NOMO-1 treated with dmso at 0.1 percent for 144 hours (cell line): ENCODE data around the gene ERF.

Experiments used
- DNase-seq: peaks from one replicate; lab custom pipeline; 2025; ENCODE audit not compliant: unreplicated experiment; lab: John Stamatoyannopoulos, UW

Gene ERF

DNA sequence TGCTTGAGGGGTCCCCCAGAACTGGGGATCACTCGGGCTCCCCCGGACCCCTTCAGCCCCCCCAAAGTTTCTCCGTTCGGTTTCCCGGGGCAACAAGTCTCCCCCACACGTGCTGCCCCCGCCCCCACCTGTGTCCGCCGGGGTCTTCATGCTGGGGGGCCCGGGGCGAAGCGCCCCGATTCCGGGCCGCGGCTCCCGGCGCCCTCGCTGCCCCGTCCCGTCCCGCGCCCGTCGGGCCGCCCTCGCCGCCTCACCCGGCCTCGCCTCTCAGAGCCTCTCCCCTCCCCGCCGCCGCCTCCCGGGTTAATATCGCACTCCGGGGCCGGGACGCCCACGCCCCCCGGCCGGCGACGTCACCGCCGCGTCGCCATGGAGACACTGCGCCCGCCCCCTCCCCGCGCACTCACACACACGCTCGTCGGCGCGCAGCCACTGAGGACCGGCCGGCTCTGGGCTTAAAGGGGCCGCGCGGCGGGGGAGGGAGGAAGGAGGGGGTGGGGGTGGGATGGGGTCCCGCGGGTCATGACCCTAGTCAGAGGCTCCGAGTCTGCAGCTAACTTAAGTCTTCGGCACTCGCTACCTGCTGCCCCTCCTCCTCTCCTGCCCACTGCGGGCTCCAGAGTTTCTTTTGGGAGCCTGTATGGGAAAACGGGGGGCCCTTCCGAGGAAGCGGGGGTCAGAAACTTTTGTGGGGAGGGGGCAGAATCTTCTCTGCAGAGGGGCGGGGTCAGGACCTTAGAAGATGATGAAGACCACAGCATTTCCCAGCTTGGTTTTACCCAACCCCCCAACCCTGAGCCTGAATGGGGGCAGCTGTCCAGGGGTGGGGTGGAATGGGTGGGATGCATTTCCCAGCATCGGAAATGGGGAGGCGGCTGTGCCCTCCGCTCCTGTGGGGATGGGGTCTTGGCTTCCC lies at the start of gene ERF:
ERF (minus strand) TSS at position 279 of the 916 bp plus-strand sequence; CDS start at position 150, 129 bp downstream.
- peak; percentile 85 for DNase-seq

DNA sequence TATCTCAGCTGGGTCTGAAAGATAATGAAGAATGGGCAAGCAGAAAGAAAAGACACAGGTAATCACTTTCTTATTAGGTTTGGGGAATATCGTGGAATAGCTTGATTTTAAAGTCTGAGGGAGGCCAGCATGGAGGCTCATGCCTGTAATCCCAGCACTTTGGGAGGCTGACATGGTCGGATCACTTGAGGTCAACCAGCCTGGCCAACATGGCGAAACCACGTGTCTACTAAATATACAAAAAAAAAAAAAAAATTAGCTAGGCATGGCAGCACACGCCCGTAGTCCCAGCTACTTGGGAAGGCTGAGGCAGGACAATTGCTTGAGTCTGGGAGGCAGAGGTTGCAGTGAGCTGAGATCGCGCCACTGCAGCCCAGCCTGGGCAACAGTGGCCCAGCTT lies 48.9 kb upstream of the ERF start:
- DNase-seq, result no peak

DNA sequence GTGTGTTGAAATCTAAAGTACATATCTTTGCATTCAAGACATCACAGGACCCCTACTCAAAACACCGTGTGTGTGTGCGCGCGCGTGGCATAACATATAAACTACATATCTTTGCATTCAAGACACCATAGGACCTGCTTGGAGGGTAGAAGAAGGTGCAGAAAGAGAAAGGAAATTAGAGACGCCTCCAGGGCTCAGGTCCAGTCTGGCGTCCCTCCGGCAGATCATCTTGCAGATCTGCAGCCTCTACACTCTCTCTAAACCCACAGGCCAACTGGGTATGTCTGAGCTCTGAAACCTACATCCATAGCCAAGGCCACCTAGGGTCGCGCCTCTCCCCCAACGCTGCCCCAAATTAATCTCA lies 48.2 kb upstream of the ERF start:
- DNase-seq, result no peak

DNA sequence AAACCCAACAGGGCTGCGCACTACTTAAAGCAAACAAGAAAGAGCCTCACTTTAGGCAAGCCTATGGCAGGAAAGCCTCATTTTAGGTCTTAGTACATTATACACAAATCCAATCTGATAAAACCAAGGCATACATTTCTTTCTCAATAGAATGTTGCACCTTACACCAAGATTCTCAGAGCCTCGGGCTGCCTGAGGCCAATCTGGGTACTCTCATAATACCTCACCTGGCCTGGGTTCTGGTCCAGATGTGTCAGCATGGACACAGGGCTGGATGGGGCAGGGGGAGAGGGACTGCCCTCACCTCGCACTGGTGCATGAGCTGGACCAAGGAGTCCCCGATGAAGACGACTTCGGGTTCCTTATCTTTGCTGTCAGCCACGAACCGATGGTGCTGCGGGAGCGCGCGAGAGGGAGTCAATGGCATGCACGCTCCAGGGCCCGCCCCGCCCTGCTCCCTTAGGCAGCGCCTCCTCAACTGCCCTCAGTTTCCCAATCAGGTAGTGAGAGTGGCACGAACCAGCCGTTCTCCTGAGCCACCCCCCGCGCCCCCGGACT lies 46.8 kb upstream of the ERF start, which contains the start of gene PRR19:
PRR19 (plus strand) TSS at position 487 of the 558 bp plus-strand sequence. CDS start 7,453 bp downstream, outside the sequence.
- no peak for DNase-seq

DNA sequence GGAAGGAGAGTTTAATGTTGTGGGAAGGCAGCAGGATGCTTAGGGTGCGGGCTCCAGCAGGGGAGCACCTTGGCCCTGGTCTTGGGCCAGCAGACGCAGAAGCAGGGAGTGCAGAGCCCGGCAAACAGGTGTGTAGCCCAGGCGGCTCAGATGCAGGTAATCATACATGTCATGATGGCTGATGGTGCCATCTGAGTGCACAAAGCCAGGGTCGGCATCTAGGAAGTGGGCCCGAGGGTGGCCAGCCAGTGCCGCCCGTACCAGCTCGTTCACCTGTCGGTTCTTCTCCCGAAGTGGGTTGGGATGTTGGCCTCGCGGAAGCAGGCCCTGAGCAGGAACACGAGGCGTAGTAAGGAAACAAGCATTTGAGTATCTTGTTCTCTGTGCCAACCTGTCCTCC lies 42.1 kb upstream of the ERF start:
- DNase-seq, result no peak

DNA sequence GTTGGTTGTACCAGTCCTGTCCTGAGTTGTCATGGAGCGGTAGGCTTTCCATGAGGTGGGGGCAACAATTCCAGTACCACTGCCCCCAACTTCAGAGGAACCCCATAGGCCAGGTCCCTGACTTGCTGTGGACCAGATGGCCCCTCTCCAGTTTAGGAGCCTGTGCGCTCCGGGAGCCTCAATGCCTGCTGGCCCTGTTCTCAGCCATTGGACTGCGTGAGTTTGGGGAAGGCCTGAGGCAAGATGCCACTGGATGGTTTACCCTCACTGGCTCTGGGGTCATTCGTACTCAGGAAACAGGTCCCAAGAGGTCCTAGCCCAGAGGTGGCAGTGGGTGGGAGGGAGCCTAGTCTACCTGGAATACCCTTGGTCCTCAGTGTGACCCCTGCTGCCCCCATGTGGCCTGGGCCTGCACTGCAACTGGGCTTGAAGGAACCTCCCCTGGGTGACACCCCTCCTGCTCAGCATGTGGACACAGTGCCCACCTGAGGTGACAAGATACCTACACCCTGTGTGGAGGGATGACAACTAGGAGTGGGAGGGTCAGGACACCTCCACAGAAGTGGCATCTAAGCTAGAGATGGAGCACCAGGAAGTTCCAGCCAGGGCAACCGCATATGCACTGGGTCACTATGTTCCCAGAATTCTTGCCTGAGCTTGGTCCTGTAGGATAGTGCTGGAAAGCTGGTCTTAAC lies 41.0 kb upstream of the ERF start:
- DNase-seq, result no peak

DNA sequence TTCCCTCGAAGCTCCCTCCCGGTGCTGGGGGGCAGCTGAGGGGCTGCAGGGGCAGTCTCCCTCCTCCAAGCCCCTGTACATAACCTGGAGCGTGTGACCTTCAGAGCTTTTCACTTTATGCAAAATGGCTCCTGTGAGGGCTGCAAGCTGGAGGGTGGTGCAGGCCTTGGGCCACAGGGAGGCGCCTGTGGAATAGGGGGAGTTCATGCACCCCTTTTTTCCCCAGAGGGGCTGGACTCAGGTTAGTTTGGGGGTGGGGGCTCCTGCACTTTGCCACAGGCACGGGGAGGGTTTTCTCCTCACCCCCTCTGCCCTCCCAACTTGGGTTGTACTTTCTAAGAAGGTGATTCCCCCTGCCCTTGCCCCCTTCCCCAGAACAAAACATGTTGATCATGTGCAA lies 40.4 kb upstream of the ERF start:
- DNase-seq, result no peak

DNA sequence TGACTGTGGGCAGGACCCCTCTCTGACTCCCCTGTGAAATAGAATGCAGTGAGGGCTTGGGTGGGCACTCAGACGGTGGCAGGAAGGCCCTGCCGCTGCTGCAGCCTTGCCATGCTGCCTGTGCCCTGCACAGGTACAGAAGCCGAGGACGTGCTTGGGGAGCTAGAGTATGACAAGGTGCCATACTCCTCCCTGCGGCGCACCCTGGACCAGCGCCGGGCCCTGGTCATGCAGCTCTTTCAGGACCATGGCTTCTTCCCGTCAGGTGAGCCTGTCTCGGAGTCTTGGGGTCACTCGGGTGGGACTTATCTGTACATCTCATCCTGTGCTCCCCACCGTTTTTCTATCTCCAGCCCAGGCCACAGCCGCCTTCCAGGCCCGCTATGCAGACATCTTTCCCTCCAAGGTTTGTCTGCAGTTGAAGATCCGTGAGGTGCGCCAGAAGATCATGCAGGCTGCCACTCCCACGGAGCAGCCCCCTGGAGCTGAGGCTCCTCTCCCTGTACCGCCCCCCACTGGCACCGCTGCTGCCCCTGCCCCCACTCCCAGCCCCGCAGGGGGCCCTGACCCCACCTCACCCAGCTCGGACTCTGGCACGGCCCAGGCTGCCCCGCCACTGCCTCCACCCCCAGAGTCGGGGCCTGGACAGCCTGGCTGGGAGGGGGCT lies 39.7 kb upstream of the ERF start:
- no peak for DNase-seq

DNA sequence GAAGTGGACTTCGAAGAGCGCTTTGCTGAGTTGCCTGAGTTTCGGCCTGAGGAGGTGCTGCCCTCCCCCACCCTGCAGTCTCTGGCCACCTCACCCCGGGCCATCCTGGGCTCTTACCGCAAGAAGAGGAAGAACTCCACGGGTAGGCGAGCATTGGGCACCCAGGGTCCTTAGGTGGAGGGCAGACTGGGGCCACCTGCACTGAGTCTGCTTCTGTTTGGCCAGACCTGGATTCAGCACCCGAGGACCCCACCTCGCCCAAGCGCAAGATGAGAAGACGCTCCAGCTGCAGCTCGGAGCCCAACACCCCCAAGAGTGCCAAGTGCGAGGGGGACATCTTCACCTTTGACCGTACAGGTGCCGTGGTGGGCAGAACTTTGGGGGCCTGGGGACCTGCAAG lies 39.0 kb upstream of the ERF start:
- DNase-seq, result no peak

DNA sequence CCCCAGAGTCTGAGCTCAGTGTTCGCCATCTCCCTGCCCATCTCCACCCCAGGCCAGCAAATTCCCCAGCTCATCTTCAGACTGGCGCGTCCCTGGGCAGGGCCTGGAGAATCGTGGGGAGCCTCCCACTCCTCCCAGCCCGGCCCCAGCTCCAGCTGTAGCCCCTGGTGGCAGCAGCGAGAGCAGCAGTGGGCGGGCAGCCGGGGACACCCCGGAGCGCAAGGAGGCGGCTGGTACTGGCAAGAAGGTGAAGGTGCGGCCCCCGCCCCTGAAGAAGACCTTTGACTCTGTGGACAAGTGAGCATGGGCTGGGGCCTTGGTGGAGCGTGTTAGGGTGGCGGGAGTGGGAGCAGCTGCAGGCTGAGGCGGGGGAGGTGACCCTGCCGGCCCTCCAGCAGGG lies 38.6 kb upstream of the ERF start:
- no peak for DNase-seq

DNA sequence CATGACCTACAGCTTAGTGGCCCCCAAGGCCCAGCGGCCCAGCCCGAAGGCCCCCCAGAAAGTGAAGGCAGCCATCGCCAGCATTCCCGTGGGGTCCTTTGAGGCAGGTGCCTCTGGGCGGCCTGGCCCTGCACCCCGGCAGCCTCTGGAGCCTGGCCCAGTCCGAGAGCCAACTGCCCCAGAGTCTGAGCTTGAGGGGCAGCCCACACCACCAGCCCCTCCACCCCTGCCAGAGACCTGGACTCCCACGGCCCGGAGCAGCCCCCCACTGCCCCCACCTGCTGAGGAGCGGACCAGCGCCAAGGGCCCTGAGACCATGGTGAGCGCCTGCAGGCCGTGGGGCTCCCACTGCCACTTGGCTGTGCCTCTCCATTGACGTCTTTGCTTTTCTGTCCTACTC lies 38.0 kb upstream of the ERF start:
- no peak for DNase-seq

DNA sequence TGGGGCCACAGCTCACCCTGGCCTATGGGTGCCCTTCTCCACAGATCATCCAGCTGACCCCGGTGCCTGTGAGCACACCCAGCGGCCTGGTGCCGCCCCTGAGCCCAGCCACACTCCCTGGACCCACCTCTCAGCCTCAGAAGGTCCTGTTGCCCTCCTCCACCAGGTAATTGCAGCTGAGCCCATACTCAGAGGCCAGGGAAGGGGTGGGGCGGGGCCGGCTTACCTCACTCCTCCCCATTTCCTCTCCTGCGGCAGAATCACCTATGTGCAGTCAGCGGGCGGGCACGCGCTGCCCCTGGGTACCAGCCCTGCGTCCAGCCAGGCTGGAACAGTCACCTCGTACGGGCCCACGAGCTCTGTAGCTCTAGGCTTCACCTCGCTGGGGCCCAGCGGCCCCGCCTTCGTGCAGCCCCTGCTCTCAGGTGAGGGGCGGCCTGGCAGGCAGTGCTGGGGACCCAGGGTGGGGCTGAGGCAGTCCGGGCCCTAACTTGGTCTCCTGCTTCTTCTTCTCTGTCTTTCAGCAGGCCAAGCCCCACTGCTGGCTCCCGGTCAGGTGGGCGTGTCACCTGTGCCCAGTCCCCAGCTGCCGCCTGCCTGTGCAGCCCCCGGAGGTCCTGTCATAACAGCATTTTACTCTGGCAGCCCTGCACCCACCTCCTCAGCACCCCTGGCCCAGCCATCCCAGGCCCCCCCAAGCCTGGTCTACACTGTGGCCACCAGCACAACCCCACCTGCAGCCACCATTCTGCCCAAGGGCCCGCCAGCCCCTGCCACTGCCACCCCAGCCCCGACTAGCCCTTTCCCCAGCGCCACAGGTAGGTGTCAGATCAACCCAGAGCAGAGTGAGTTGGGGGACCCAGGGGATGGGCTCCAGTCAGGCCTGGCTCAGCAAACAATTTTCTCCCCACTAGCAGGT lies 37.4 kb upstream of the ERF start:
- DNase-seq, result no peak

DNA sequence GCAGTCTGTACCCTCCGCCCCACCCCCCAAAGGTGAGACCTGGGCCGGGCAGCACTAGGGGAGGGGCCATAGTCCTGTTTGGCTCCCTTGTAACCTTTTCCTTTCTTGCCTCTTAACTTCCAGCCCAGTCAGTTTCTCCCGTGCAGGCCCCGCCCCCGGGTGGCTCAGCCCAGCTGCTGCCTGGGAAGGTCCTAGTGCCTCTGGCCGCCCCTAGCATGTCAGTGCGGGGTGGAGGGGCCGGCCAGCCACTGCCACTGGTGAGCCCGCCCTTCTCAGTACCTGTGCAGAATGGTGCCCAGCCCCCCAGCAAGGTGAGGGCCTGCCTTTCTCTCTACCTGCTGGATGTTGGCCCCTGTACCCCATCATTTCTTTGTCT lies 36.5 kb upstream of the ERF start:
- no peak for DNase-seq

DNA sequence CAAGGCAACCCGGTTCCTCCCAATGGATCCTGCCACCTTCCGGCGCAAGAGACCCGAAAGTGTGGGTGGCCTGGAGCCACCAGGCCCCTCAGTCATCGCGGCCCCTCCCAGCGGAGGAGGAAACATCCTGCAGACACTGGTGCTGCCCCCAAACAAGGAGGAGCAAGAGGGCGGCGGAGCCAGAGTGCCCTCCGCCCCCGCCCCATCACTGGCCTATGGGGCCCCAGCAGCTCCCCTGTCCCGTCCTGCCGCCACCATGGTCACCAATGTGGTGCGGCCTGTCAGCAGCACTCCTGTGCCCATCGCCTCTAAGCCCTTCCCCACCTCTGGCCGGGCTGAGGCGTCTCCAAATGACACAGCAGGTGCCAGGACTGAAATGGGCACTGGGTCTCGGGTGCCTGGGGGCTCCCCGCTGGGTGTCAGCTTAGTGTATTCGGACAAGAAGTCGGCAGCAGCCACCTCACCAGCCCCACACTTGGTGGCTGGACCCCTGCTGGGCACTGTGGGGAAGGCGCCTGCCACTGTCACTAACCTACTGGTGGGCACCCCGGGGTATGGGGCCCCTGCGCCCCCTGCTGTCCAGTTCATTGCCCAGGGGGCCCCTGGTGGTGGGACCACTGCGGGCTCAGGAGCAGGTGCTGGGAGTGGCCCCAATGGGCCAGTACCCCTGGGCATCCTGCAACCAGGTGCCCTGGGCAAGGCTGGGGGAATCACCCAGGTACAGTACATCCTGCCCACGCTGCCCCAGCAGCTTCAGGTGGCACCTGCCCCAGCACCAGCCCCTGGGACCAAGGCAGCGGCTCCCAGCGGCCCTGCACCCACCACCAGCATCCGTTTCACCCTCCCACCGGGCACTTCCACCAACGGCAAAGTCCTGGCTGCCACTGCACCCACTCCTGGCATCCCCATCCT lies 35.9 kb upstream of the ERF start:
- DNase-seq, result no peak

DNA sequence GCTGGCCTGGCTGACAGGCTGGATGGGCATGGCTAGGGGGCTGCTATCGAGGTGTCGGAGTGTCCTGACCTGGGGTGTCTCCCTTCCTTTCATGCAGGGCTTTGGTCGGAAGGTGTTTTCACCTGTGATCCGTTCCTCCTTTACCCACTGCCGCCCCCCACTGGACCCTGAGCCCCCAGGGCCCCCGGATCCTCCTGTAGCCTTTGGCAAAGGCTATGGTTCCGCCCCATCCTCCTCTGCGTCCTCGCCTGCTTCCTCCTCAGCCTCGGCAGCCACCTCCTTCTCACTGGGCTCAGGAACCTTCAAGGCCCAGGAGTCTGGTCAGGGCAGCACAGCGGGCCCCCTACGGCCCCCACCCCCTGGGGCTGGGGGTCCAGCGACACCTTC lies 35.2 kb upstream of the ERF start:
- no peak for DNase-seq

DNA sequence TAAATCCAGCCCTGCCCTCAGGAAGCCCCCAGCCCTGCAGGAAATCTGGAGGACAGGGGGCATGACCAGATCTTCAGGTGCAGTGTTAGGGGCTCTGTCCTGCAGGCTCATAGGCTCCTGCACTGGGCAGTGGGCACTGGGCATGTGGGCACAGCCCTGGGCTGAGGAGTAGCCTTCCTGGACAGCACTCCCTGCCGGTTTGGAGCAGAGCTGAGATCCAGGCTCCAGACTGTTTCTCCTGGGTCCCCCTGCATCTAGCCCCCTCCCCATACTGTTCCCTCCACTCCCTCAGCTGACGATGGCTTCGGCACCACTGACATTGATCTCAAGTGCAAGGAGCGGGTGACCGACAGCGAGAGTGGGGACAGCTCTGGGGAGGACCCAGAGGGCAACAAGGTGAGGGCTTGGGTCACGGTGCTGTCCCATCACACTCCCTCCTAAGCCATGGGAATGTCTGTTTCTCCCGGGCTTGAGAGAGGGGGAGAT lies 34.7 kb upstream of the ERF start:
- DNase-seq, result no peak

DNA sequence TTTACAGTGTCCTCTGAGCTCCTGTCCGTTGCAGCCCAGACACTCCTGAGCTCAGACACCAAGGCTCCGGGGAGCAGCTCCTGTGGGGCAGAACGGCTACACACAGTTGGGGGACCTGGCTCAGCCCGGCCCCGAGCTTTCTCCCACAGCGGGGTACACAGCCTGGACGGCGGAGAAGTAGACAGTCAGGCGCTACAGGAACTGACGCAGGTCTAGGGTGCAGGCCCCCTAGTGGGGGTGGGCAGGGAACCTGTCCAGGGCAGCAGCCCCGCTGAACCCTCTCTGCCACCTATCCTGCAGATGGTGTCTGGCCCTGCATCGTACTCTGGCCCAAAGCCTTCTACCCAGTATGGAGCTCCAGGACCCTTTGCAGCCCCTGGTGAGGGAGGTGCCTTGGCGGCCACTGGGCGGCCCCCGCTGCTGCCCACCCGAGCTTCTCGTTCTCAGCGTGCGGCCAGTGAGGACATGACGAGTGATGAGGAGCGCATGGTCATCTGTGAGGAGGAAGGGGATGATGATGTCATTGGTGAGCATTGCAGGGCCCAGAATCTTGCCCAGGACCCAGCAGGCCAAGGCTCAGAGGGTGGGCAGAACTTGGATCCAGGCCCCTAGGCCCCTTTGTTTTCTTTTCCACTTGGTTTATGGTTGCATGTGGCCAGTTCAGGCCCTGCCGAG lies 34.1 kb upstream of the ERF start:
- no peak for DNase-seq

DNA sequence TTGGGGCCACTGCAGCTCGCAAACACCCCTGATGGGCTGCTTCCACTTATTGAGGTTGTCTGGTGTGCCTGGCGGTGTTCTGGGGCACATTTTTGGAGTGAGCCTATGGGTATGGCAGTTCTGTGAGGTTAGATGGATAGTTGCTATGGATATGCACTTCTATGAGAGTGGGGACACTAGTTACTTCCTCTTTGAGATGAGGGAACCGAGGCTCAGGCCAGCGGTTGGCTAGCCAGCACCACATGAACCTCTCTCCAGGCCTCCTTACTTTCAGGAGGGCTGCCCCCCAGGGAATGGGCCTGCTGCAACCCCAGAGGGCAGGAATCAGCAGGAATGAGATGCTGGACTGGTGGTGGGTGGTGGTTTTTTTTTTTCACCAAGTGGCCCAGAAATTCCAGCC lies 33.5 kb upstream of the ERF start:
- no peak for DNase-seq

DNA sequence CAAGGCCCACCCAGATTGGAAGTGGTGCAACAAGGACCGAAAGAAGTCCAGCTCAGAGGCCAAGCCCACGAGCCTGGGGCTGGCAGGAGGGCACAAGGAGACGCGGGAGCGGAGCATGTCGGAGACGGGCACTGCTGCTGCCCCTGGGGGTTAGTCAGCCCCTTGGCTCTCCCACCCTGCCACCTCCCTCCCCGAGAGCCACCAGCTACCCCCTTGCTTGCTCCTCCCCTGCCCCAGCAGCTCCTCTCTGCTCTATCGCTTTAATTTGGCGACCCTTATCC lies 32.8 kb upstream of the ERF start:
- DNase-seq, result no peak
